IPS-NIHi7 (cell line): Measurements from ENCODE around the gene C6orf120.

ENCODE experiments used
- DNase-seq: peaks from one replicate; pipeline ENCODE4 v3.0.0; 2012; ENCODE audit warnings: mixed read lengths; ENCODE audit errors: extremely low spot score

Gene C6orf120

GRCh38 chr6:169724494-169725124, 22.7 kb downstream of the C6orf120 start, which contains the start of gene PHF10:
Gene PHF10, minus strand, starts transcription at chr6:169724500. Its CDS starts 569 bp downstream, at chr6:169723931.
- peak; percentile 87 for DNase-seq

- DNase-seq: peak; percentile 78
Observed at GRCh38 chr6:169725125-169726048, 23.5 kb downstream of the C6orf120 start.

- no peak for DNase-seq
Observed at GRCh38 chr6:169726049-169726400, 24.1 kb downstream of the C6orf120 start.

- DNase-seq: no peak
Observed at GRCh38 chr6:169726963-169727362, 25.0 kb downstream of the C6orf120 start.

- no peak for DNase-seq
Observed at GRCh38 chr6:169729961-169730360, 28.0 kb downstream of the C6orf120 start.

- no peak for DNase-seq
Observed at GRCh38 chr6:169738204-169738975, 36.5 kb downstream of the C6orf120 start.

- no peak for DNase-seq
Observed at GRCh38 chr6:169738976-169739529, 37.1 kb downstream of the C6orf120 start.

GRCh38 chr6:169741344-169741743, 39.4 kb downstream of the C6orf120 start:
- no peak for DNase-seq

GRCh38 chr6:169745405-169745804, 43.5 kb downstream of the C6orf120 start:
- no peak for DNase-seq

GRCh38 chr6:169746556-169746955, 44.6 kb downstream of the C6orf120 start:
- no peak for DNase-seq

GRCh38 chr6:169751242-169752073, 49.5 kb downstream of the C6orf120 start, which contains the start of the genes DYNLT2 and ERMARD:
Gene DYNLT2, minus strand, starts transcription at chr6:169751572. Its CDS starts 114 bp downstream, at chr6:169751458.
Gene ERMARD, plus strand, starts transcription at chr6:169751622. Its CDS starts 36 bp downstream, at chr6:169751658.
- DNase-seq: peak; percentile 96

GRCh38 chr6:169752074-169752623, 50.2 kb downstream of the C6orf120 start:
- DNase-seq: peak; percentile 14
